Neural cell (in vitro differentiated cells): ENCODE results near the gene NCAM1. TPM values are rescaled to one million over a fixed set of nuclear protein-coding genes. Genes with fewer than 3 reads are reported as not detected.

Source experiments
- H2AFZ ChIP-seq: fragments of 200-600, 300-800 bp; sonication (generic), shearing (Covaris generic); 2 replicates; pipeline ENCODE4 v1.6.0; 2014; ENCODE audit warnings: low read depth, mild to moderate bottlenecking, antibody characterized with exemption, low read length, moderate library complexity
- H3F3A ChIP-seq: fragments of 200-600 bp; shearing (Covaris generic); 2 replicates; pipeline ENCODE4 v1.6.1; 2016; ENCODE audit warnings: mild to moderate bottlenecking, moderate library complexity, mixed read lengths, antibody characterized with exemption, low read length; ENCODE audit not compliant: insufficient read depth, poor library complexity, severe bottlenecking
- H3K27ac ChIP-seq: fragments of 200-600, 300-800 bp; sonication (generic), shearing (Covaris generic); 2 replicates; pipeline ENCODE4 v1.5.1; 2014; ENCODE audit warnings: mild to moderate bottlenecking, low read length, moderate library complexity
- H3K27me3 ChIP-seq: fragments of 300-800, 200-600 bp; sonication (generic), shearing (Covaris generic); 2 replicates; pipeline ENCODE4 v1.6.0; 2014; ENCODE audit warnings: mild to moderate bottlenecking, low read depth, low read length, moderate library complexity; ENCODE audit not compliant: insufficient read depth
- H3K36me3 ChIP-seq: fragments of 300-800, 200-600 bp; sonication (generic), shearing (Covaris generic); 2 replicates; pipeline ENCODE4 v1.5.1; 2014; ENCODE audit warnings: mild to moderate bottlenecking, antibody characterized with exemption, low read length, moderate library complexity; ENCODE audit not compliant: insufficient read depth
- H3K4me2 ChIP-seq: fragments of 300-800, 200-600 bp; sonication (generic), shearing (Covaris generic); 2 replicates; pipeline ENCODE4 v1.6.0; 2014; ENCODE audit warnings: mild to moderate bottlenecking, low read length
- H3K4me3 ChIP-seq: fragments of 300-800, 200-600 bp; sonication (generic), shearing (Covaris generic); 2 replicates; pipeline ENCODE4 v1.5.1; 2014; ENCODE audit warnings: mild to moderate bottlenecking, low read length, moderate library complexity
- H3K79me2 ChIP-seq: fragments of 200-600 bp; shearing (Covaris generic); replicated peaks from 2 replicates; pipeline ENCODE4 v1.6.0; 2014; ENCODE audit warnings: mild to moderate bottlenecking, low read length, moderate library complexity; ENCODE audit not compliant: insufficient read depth
- H3K9ac ChIP-seq: fragments of 300-800, 200-600 bp; sonication (generic), shearing (Covaris generic); 2 replicates; pipeline ENCODE4 v1.6.1; 2016; ENCODE audit warnings: mild to moderate bottlenecking, low read length, mixed read lengths
- H3K9me2 ChIP-seq: fragments of 200-600 bp; shearing (Covaris generic); 2 replicates; pipeline ENCODE4 v1.6.1; 2016; ENCODE audit warnings: mild to moderate bottlenecking, low read length, mixed read lengths; ENCODE audit not compliant: insufficient read depth
- H3K9me3 ChIP-seq: fragments of 200-600, 300-800 bp; sonication (generic), shearing (Covaris generic); 2 replicates; pipeline ENCODE4 v1.6.1; 2016; ENCODE audit warnings: mild to moderate bottlenecking, mixed run types, low read length, moderate library complexity, mixed read lengths
- H4K20me1 ChIP-seq: fragments of 200-600 bp; shearing (Covaris generic); 2 replicates; pipeline ENCODE4 v1.6.1; 2016; ENCODE audit warnings: mild to moderate bottlenecking, mixed run types; ENCODE audit not compliant: insufficient read depth
- CTCF ChIP-seq: fragments of 450-650 bp; IDR thresholded peaks from 2 replicates; pipeline ENCODE4 v1.5.1; 2014; ENCODE audit warnings: antibody characterized with exemption, mild to moderate bottlenecking, moderate library complexity; ENCODE audit not compliant: poor library complexity, severe bottlenecking
- EP300 ChIP-seq: fragments of 450-650 bp; conservative IDR thresholded peaks from 2 replicates; pipeline ENCODE4 v1.6.1; 2014; ENCODE audit warnings: antibody characterized with exemption, mild to moderate bottlenecking, moderate library complexity; ENCODE audit not compliant: poor library complexity, severe bottlenecking
- EZH2 ChIP-seq: fragments of 200-600, 300-800 bp; shearing (Covaris generic), sonication (generic); IDR thresholded peaks from 2 replicates; pipeline ENCODE4 v1.6.1; 2014; ENCODE audit warnings: antibody characterized with exemption, low read length, borderline replicate concordance, mild to moderate bottlenecking; ENCODE audit not compliant: insufficient read depth, poor library complexity, severe bottlenecking
- MXI1 ChIP-seq: fragments of 450-650 bp; conservative IDR thresholded peaks from 2 replicates; pipeline ENCODE4 v1.6.1; 2014; ENCODE audit warnings: antibody characterized with exemption, mild to moderate bottlenecking; ENCODE audit not compliant: poor library complexity, severe bottlenecking
- POLR2AphosphoS5 ChIP-seq: IDR thresholded peaks from 2 replicates; pipeline ENCODE4 v1.6.1; 2012
- RAD21 ChIP-seq: fragments of 450-650 bp; conservative IDR thresholded peaks from 2 replicates; pipeline ENCODE4 v1.6.1; 2014; ENCODE audit warnings: antibody characterized with exemption, mild to moderate bottlenecking, moderate library complexity
- SMC3 ChIP-seq: fragments of 450-650 bp; conservative IDR thresholded peaks from 2 replicates; pipeline ENCODE4 v1.6.1; 2014; ENCODE audit warnings: antibody characterized with exemption, mild to moderate bottlenecking, moderate library complexity; ENCODE audit not compliant: poor library complexity
- TAF1 ChIP-seq: IDR thresholded peaks from 2 replicates; pipeline ENCODE4 v1.6.1; 2012; ENCODE audit warnings: low read depth
- polyA plus RNA-seq: library from polyadenylated mRNA; depleted of rRNA; stranded (reverse); fragments of >200 nt; gene quantifications from 2 replicates; pipeline ENCODE4 v1.2.3, GENCODE V29; 2014
- TF ChIP-seq, protein P1 (sequence below): IDR thresholded peaks from 2 replicates; pipeline ENCODE4 v1.6.1; 2012; ENCODE audit warnings: borderline replicate concordance

NCAM1 gene
- polyA plus RNA-seq, 1 donor from 2014 or later = 120 TPM

DNA sequence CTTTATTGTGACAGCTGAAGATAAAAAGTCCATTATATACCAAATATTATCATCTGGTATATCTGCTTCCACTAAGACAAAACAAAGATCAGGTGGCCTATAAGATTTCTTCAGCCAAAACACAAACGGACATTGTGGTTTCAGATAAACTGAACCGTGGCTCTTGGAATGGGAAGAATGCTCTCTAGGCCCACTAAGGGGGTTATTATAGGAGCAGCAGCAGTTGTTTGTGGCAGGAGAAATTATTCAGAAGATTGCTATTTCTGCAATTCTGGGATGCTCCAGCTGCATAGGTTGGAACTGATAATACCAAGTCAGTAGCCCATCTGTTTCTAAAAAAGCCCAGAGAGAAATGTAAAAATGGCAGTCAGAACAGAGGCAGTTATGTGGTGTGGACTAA, 145.3 kb downstream of the NCAM1 start:
- no peak overlapping the region for H3K4me3 ChIP-seq
- no peak overlapping the region for H3K27ac ChIP-seq
- H3K79me2 ChIP-seq = peaks cover 17% of the 10 kb centered on the region
- H3K9me3 ChIP-seq = no peaks in the 10 kb centered on the region
- no peaks in the 10 kb centered on the region for H4K20me1 ChIP-seq
- H3F3A ChIP-seq = no peaks in the 10 kb centered on the region
- H3K4me2 ChIP-seq = no peak overlapping the region
- no peaks in the 10 kb centered on the region for H3K9me2 ChIP-seq
- no peak overlapping the region for H3K9ac ChIP-seq
- H2AFZ ChIP-seq = no peak overlapping the region
- H3K27me3 ChIP-seq = no peaks in the 10 kb centered on the region
- TF ChIP-seq SMC3 (no peak), CTCF (no peak), EP300 (no peak), TAF1 (no peak), RAD21 (no peak), MXI1 (no peak), EZH2 (no peak), POLR2AphosphoS5 (no peak)
- TF ChIP-seq, protein P1, sequence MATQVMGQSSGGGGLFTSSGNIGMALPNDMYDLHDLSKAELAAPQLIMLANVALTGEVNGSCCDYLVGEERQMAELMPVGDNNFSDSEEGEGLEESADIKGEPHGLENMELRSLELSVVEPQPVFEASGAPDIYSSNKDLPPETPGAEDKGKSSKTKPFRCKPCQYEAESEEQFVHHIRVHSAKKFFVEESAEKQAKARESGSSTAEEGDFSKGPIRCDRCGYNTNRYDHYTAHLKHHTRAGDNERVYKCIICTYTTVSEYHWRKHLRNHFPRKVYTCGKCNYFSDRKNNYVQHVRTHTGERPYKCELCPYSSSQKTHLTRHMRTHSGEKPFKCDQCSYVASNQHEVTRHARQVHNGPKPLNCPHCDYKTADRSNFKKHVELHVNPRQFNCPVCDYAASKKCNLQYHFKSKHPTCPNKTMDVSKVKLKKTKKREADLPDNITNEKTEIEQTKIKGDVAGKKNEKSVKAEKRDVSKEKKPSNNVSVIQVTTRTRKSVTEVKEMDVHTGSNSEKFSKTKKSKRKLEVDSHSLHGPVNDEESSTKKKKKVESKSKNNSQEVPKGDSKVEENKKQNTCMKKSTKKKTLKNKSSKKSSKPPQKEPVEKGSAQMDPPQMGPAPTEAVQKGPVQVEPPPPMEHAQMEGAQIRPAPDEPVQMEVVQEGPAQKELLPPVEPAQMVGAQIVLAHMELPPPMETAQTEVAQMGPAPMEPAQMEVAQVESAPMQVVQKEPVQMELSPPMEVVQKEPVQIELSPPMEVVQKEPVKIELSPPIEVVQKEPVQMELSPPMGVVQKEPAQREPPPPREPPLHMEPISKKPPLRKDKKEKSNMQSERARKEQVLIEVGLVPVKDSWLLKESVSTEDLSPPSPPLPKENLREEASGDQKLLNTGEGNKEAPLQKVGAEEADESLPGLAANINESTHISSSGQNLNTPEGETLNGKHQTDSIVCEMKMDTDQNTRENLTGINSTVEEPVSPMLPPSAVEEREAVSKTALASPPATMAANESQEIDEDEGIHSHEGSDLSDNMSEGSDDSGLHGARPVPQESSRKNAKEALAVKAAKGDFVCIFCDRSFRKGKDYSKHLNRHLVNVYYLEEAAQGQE = no peak
- H3K36me3 ChIP-seq = no peaks in the 10 kb centered on the region

DNA sequence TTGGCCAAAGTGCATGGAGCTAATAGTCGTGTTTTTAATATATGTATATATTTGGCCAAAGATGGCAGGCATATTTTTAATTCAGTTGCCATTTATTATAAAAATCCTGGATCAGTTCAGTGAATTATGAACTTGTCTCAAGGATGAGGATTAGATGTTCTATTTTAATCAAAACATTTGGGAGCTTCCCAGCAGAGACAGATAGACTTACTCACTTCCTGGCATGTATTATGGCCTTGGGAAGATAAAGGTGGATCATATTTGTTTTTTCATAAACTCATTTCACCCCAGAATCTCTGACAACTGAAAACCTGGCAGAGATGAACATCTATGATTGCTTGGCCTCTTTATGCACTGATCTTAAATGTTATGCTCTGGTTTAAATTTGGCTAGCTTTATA, 148.8 kb downstream of the NCAM1 start:
- no peaks in the 10 kb centered on the region for H3F3A ChIP-seq
- H3K27me3 ChIP-seq = no peaks in the 10 kb centered on the region
- H3K9me3 ChIP-seq = no peaks in the 10 kb centered on the region
- H4K20me1 ChIP-seq = peaks cover 4% of the 10 kb centered on the region
- no peak overlapping the region for H3K4me2 ChIP-seq
- H3K9ac ChIP-seq = no peak overlapping the region
- H3K27ac ChIP-seq = no peak overlapping the region
- H3K4me3 ChIP-seq = no peak overlapping the region
- H2AFZ ChIP-seq = no peak overlapping the region
- TF ChIP-seq EZH2 (no peak), TAF1 (no peak), POLR2AphosphoS5 (no peak), MXI1 (no peak), EP300 (no peak), RAD21 (no peak), SMC3 (no peak), CTCF (no peak)
- TF ChIP-seq, protein P1 = no peak
- H3K9me2 ChIP-seq = no peaks in the 10 kb centered on the region
- peaks cover 17% of the 10 kb centered on the region for H3K79me2 ChIP-seq
- H3K36me3 ChIP-seq = no peaks in the 10 kb centered on the region
